ENCODE results near the gene ETFBKMT.

The ETFBKMT gene

DNA sequence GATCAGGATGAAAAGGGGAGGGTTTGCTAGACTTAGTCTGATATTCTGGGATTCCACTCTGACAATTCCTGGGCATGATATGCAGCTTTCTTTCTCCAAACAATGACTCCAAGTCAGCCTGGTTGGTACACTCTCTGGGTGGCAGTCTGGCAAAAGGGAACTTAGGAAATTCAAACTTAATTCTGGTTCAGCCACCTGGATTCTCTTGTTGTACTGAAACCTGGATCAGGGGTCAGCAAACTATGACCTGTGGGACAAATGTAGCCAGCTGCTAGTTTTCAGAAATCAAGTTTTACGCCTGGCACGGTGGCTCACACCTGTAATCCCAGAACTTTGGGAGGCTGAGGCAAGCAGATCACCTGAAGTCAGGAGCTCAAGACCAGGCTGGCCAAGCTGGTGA lies 63.1 kb downstream of the ETFBKMT start:
- H3K9me3 ChIP-seq (ENCODE audit: control insufficient read depth in 2 of 2, low read length in 2 of 2), result no peaks in the 10 kb centered on the region
- H3K27ac ChIP-seq (ENCODE audit: low read length), result no peak overlapping the region
- no peaks in the 10 kb centered on the region for H3K27me3 ChIP-seq (ENCODE audit: control insufficient read depth in 1 of 2, insufficient read depth in 2 of 2, low read length in 2 of 2)
- no peaks in the 10 kb centered on the region for H3K36me3 ChIP-seq (ENCODE audit: control insufficient read depth in 2 of 2, insufficient read depth in 2 of 2, low read length in 2 of 2)
- no peak overlapping the region for H3K9ac ChIP-seq (ENCODE audit: low read length in 2 of 2)
- H3K4me1 ChIP-seq (ENCODE audit: control insufficient read depth, insufficient read depth, low read length), result no peaks in the 10 kb centered on the region
- no peak overlapping the region for H3K4me3 ChIP-seq (ENCODE audit: low read length in 2 of 2)

Data from stomach smooth muscle (tissue), 2 donors.